Parathyroid adenoma (tissue), 2 donors: ENCODE data around the gene ANGPTL1.

Source experiments
- H2AFZ ChIP-seq: fragments of 300-600 bp; sonication (generic); one replicate; pipeline ENCODE4 v1.7.0; 2017; ENCODE audit warnings: antibody characterized with exemption, mild to moderate bottlenecking
- H3K27ac ChIP-seq: fragments of 300-600 bp; sonication (generic); one replicate; pipeline ENCODE4 v1.7.0; 2017
- H3K27me3 ChIP-seq: fragments of 300-600 bp; sonication (generic); one replicate; pipeline ENCODE4 v1.7.0; 2017; ENCODE audit warnings: low read length; ENCODE audit not compliant: control insufficient read depth, insufficient read depth
- H3K36me3 ChIP-seq: fragments of 300-600 bp; sonication (generic); one replicate; pipeline ENCODE4 v1.7.0; 2017; ENCODE audit warnings: low read length; ENCODE audit not compliant: control insufficient read depth, insufficient read depth
- H3K4me1 ChIP-seq: fragments of 300-600 bp; sonication (generic); one replicate; pipeline ENCODE4 v1.7.0; 2017; ENCODE audit warnings: control low read depth
- H3K4me2 ChIP-seq: fragments of 300-600 bp; sonication (generic); one replicate; pipeline ENCODE4 v1.7.0; 2017; ENCODE audit warnings: low read length
- H3K4me3 ChIP-seq: fragments of 300-600 bp; sonication (generic); one replicate; pipeline ENCODE4 v1.7.0; 2017; ENCODE audit warnings: low read depth, low read length
- H3K79me2 ChIP-seq: fragments of 300-600 bp; sonication (generic); one replicate; pipeline ENCODE4 v1.7.0; 2017; ENCODE audit warnings: control low read depth
- H3K9ac ChIP-seq: fragments of 300-600 bp; sonication (generic); one replicate; pipeline ENCODE4 v1.7.0; 2017; ENCODE audit warnings: mild to moderate bottlenecking
- H3K9me3 ChIP-seq: fragments of 300-600 bp; sonication (generic); one replicate; pipeline ENCODE4 v1.7.0; 2017; ENCODE audit warnings: low read length; ENCODE audit not compliant: control insufficient read depth
- CTCF ChIP-seq: fragments of 300-600 bp; sonication (generic); IDR thresholded peaks from one replicate; pipeline ENCODE4 v1.7.0; 2017; ENCODE audit warnings: antibody characterized with exemption, mild to moderate bottlenecking
- donor health status: primary hyperparathyroidism.

ANGPTL1 gene

GRCh38 chr1:178847396-178847849, 23.5 kb downstream of the ANGPTL1 start:
- no peak overlapping the region for H3K4me3 ChIP-seq
- no peak for TF ChIP-seq CTCF

GRCh38 chr1:178846306-178846705, 24.6 kb downstream of the ANGPTL1 start:
- no peak overlapping the region for H3K4me3 ChIP-seq
- H3K9ac ChIP-seq = no peak overlapping the region
- no peaks in the 10 kb centered on the region for H3K27me3 ChIP-seq
- no peak overlapping the region for H3K4me2 ChIP-seq
- TF ChIP-seq CTCF = no peak
- no peaks in the 10 kb centered on the region for H3K4me1 ChIP-seq
- H2AFZ ChIP-seq = no peak overlapping the region
- no peak overlapping the region for H3K27ac ChIP-seq
- H3K9me3 ChIP-seq = no peaks in the 10 kb centered on the region
- H3K79me2 ChIP-seq = no peaks in the 10 kb centered on the region
- no peaks in the 10 kb centered on the region for H3K36me3 ChIP-seq

More at GRCh38 chr1:178847396-178847849, 23.5 kb downstream of the ANGPTL1 start:
- no peaks in the 10 kb centered on the region for H3K27me3 ChIP-seq
- H3K9me3 ChIP-seq = no peaks in the 10 kb centered on the region
- H3K9ac ChIP-seq = no peak overlapping the region
- H3K4me2 ChIP-seq = no peak overlapping the region
- no peaks in the 10 kb centered on the region for H3K4me1 ChIP-seq
- no peak overlapping the region for H2AFZ ChIP-seq
- no peaks in the 10 kb centered on the region for H3K79me2 ChIP-seq
- no peak overlapping the region for H3K27ac ChIP-seq
- H3K36me3 ChIP-seq = no peaks in the 10 kb centered on the region

GRCh38 chr1:178844436-178844835, 26.4 kb downstream of the ANGPTL1 start:
- Histone ChIP-seq H3K4me2 (no peak overlapping the region), H3K4me3 (no peak overlapping the region), H3K4me1 (no peaks in the 10 kb centered on the region), H3K9ac (no peak overlapping the region), H2AFZ (no peak overlapping the region), H3K9me3 (no peaks in the 10 kb centered on the region), H3K27ac (no peak overlapping the region), H3K36me3 (no peaks in the 10 kb centered on the region), H3K79me2 (no peaks in the 10 kb centered on the region), H3K27me3 (no peaks in the 10 kb centered on the region)
- TF ChIP-seq CTCF = no peak

- no peak overlapping the region for H3K4me3 ChIP-seq
- no peak overlapping the region for H3K4me2 ChIP-seq
- no peaks in the 10 kb centered on the region for H3K79me2 ChIP-seq
- H3K9ac ChIP-seq = no peak overlapping the region
- H3K27ac ChIP-seq = no peak overlapping the region
- no peak overlapping the region for H2AFZ ChIP-seq
- TF ChIP-seq CTCF = no peak
- no peaks in the 10 kb centered on the region for H3K36me3 ChIP-seq
- no peaks in the 10 kb centered on the region for H3K27me3 ChIP-seq
- no peaks in the 10 kb centered on the region for H3K9me3 ChIP-seq
- H3K4me1 ChIP-seq = no peaks in the 10 kb centered on the region
These were observed 45.7 kb downstream of the ANGPTL1 start for GRCh38 chr1:178825167-178825566.

- Histone ChIP-seq H3K36me3 (no peaks in the 10 kb centered on the region), H3K27me3 (no peaks in the 10 kb centered on the region), H2AFZ (no peak overlapping the region), H3K27ac (no peak overlapping the region), H3K9ac (no peak overlapping the region), H3K4me3 (no peak overlapping the region), H3K9me3 (no peaks in the 10 kb centered on the region), H3K4me1 (no peaks in the 10 kb centered on the region), H3K79me2 (no peaks in the 10 kb centered on the region), H3K4me2 (no peak overlapping the region)
- TF ChIP-seq CTCF = no peak
These were observed 49.6 kb downstream of the ANGPTL1 start for GRCh38 chr1:178821134-178821866.
